Gastrocnemius medialis (tissue), 4 donors: Measurements from ENCODE around the gene FRMD3. TPM values are rescaled to one million over a fixed set of nuclear protein-coding genes. Genes with fewer than 3 reads are reported as not detected.

Source experiments
- ATAC-seq, 2 donors: fragments of 150-250 bp; one replicate each; pipeline ENCODE4 v1.9.1; 2016
- DNase-seq, 2 donors: peaks; one replicate each; pipeline ENCODE4 v3.0.0-alpha.2; 2019
- H3K27ac ChIP-seq, 4 donors: fragments of 200-600 bp; sonication (generic); 1 replicate in 1 of 4; 2 replicates in 3 of 4; pipeline ENCODE4 v1.5.1; 2016 to 2018; ENCODE audit warnings: mild to moderate bottlenecking in 2 of 4, moderate library complexity in 1 of 4
- H3K27me3 ChIP-seq, 3 donors: fragments of 200-600 bp; sonication (generic) in 2 of 3; 1 replicate in 1 of 3; 2 replicates in 2 of 3; pipeline versions ENCODE4 v1.5.1 to v1.6.0; 2016 to 2019; ENCODE audit warnings: mild to moderate bottlenecking in 1 of 3, moderate library complexity in 1 of 3
- H3K36me3 ChIP-seq, 2 donors: fragments of 200-600 bp; sonication (generic) in 1 of 2; one replicate each; pipeline ENCODE4 v1.5.1; 2017 to 2018
- H3K4me1 ChIP-seq, 2 donors: fragments of 200-600 bp; sonication (generic) in 1 of 2; one replicate each; pipeline ENCODE4 v1.5.1; 2016 to 2017; ENCODE audit warnings: mild to moderate bottlenecking in 2 of 2
- H3K4me3 ChIP-seq, 4 donors: fragments of 200-600 bp; sonication (generic) in 3 of 4; 1 replicate in 1 of 4; 2 replicates in 3 of 4; pipeline ENCODE4 v1.5.1; 2016 to 2019; ENCODE audit warnings: mild to moderate bottlenecking in 2 of 4
- H3K9me3 ChIP-seq, 3 donors: fragments of 200-600 bp; sonication (generic) in 2 of 3; 1 replicate in 1 of 3; 2 replicates in 2 of 3; pipeline ENCODE4 v1.5.1; 2016 to 2019
- POLR2A ChIP-seq, 2 donors: fragments of 450-650 bp; IDR thresholded peaks; one replicate each; pipeline ENCODE4 v1.6.1; 2017; ENCODE audit warnings: antibody characterized with exemption in 2 of 2, mild to moderate bottlenecking in 2 of 2, moderate library complexity in 2 of 2
- in situ Hi-C, 4 donors: fragments of 200-750 bp; cut with MboI; loops; one replicate each; pipeline versions ENCODE4 v1.15.0 to v1.8.0; 2017; ENCODE audit warnings: low sequenced_read_pairs in 4 of 4
- intact Hi-C: fragments of 100-400 bp; cut with DNase I; formaldehyde crosslinking; loops from one replicate; pipeline ENCODE4 v1.15.1; 2023; ENCODE audit warnings: low total_unique reads
- total RNA-seq, 4 donors: library from RNA; depleted of rRNA; stranded (reverse); fragments of >200 nt; gene quantifications; one replicate each; pipeline versions ENCODE4 v1.1.0 to v1.2.3, GENCODE V29; 2016
- TF ChIP-seq, protein P1 (sequence below), 5 experiments: fragments of 450-650 bp in 3 of 5; fragments of 200-600 bp in 2 of 5; sonication (generic) in 2 of 5; IDR thresholded peaks in 4 of 5; conservative IDR thresholded peaks in 1 of 5; 1 replicate in 4 of 5; 2 replicates in 1 of 5; pipeline ENCODE4 v1.5.1; 2016 to 2019; ENCODE audit warnings: antibody characterized with exemption in 5 of 5, mild to moderate bottlenecking in 3 of 5, moderate library complexity in 3 of 5

FRMD3 gene
- total RNA-seq, 4 donors from 2014 or later: 62.3 to 120 (median 94.6) TPM

DNA sequence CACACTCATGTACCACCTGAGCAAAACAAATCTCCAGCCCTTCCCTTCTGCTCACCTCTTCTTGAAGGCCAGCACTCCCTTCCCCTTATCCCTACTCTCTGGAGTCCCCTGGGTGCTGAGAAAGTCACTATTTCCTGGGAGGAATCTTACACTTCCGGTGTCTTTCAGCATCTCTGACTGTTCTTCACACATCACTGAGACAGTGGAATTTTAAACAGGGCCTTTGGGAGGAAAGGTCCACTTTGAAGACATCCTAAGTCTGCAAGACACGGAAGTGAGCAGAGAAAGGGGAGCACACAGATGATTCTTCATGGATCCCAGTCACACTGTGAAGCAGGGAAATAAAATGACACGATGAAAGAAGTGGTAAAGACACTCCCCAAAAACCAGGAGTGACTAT is 25.6 kb downstream of the FRMD3 start:
- in situ Hi-C loops: no loop called here
- Histone ChIP-seq H3K36me3 (no peaks in the 10 kb centered on the region), H3K4me3 (no peak overlapping the region), H3K9me3 (no peaks in the 10 kb centered on the region), H3K27ac (no peak overlapping the region), H3K4me1 (peaks cover 4 to 7% of the 10 kb centered on the region in 2 donors), H3K27me3 (no peaks in the 10 kb centered on the region)
- ATAC-seq (no peak), DNase-seq (no peak)
- intact Hi-C loops: no loop called here
- TF ChIP-seq, protein P1, sequence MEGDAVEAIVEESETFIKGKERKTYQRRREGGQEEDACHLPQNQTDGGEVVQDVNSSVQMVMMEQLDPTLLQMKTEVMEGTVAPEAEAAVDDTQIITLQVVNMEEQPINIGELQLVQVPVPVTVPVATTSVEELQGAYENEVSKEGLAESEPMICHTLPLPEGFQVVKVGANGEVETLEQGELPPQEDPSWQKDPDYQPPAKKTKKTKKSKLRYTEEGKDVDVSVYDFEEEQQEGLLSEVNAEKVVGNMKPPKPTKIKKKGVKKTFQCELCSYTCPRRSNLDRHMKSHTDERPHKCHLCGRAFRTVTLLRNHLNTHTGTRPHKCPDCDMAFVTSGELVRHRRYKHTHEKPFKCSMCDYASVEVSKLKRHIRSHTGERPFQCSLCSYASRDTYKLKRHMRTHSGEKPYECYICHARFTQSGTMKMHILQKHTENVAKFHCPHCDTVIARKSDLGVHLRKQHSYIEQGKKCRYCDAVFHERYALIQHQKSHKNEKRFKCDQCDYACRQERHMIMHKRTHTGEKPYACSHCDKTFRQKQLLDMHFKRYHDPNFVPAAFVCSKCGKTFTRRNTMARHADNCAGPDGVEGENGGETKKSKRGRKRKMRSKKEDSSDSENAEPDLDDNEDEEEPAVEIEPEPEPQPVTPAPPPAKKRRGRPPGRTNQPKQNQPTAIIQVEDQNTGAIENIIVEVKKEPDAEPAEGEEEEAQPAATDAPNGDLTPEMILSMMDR (IDR thresholded peaks at IDR 0.05 in 4 of 5, conservative IDR thresholded peaks at IDR 0.05 in 1 of 5): no peak
- no peak for TF ChIP-seq POLR2A (IDR thresholded peaks at IDR 0.05)

DNA sequence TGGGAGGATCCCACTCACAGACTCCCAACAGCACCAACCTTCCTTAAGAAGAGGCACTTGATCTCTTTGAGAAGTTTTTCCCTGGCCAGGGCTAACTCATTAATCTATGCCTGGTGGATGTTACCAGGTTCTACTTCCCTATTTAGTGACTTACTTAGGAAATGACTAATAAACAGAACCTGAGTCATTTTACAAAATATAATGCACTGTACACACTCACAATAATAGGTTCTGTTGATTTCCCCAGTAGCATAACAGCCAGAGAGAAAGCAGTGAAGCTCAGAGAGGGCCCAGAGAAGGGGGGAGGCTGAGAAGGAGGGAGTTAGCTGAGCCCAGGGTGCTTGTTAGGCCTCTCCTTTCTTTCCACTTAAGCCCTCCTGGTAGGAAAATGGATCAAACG is 27.1 kb downstream of the FRMD3 start:
- DNase-seq: no peak

DNA sequence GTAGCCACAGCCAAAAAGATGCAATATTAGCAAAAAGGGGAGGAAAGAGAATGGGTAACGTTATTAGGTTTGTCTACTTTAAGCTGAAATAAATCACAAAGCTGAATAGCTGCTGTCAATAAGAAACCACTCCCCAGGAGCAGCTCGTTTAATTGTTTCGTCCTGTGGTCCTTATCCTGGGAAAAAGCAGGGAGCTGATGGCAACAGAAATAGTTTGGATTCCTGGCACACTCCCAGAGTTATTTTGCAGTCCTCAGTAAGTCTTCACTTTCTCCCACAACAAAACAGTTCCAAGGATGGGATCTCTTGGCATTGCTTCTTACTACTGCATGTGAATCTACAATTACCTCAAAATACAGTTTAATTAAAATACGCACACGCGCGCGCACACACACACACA is 28.8 kb downstream of the FRMD3 start:
- Histone ChIP-seq H3K9me3 (no peaks in the 10 kb centered on the region), H3K27me3 (no peaks in the 10 kb centered on the region), H3K27ac (peak overlapping the region in 1 of 4 donors; percentile 15), H3K4me3 (no peak overlapping the region), H3K4me1 (peaks cover 11 to 15% of the 10 kb centered on the region in 2 donors), H3K36me3 (no peaks in the 10 kb centered on the region)
- DNase-seq (no peak), ATAC-seq (no peak)
- intact Hi-C loops: no loop called here
- TF ChIP-seq, protein P1 (IDR thresholded peaks at IDR 0.05 in 4 of 5, conservative IDR thresholded peaks at IDR 0.05 in 1 of 5): no peak
- TF ChIP-seq POLR2A (IDR thresholded peaks at IDR 0.05): no peak
- in situ Hi-C loops: no loop called here

More for the DNA sequence above, 27.1 kb downstream of the FRMD3 start:
- Histone ChIP-seq H3K4me1 (peaks cover 4 to 7% of the 10 kb centered on the region in 2 donors), H3K9me3 (no peaks in the 10 kb centered on the region), H3K4me3 (no peak overlapping the region), H3K27me3 (no peaks in the 10 kb centered on the region), H3K27ac (no peak overlapping the region), H3K36me3 (no peaks in the 10 kb centered on the region)
- intact Hi-C loops (no loop called here), in situ Hi-C loops (no loop called here)
- TF ChIP-seq, protein P1 (IDR thresholded peaks at IDR 0.05 in 4 of 5, conservative IDR thresholded peaks at IDR 0.05 in 1 of 5): no peak
- TF ChIP-seq POLR2A (IDR thresholded peaks at IDR 0.05): no peak
- ATAC-seq: peak in 1 of 2 donors; percentile 39

DNA sequence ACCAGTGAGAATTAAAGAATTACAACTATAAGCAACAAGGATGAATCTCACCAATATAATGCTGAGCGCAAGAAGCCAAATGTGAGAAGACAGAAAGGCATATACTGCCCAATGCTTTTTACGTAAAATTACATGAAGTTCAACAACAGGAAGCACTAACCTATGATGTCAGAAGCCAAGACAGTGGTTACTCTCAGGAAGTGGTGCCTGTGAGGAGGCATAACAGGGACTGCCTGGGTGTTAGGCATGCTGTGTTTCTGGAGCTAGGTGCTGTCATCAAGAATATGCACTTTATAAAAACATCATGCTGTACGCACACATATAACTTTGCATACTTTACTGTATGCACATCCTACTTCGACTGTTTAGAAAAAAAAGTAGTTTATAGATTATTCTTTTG is 30.1 kb downstream of the FRMD3 start:
- ATAC-seq (no peak), DNase-seq (no peak)
- H3K27me3 ChIP-seq: no peaks in the 10 kb centered on the region
- in situ Hi-C loops (no loop called here), intact Hi-C loops (no loop called here)
- H3K4me1 ChIP-seq: peaks cover 11 to 15% of the 10 kb centered on the region in 2 donors
- no peak for TF ChIP-seq POLR2A (IDR thresholded peaks at IDR 0.05)
- TF ChIP-seq, protein P1 (IDR thresholded peaks at IDR 0.05 in 4 of 5, conservative IDR thresholded peaks at IDR 0.05 in 1 of 5): no peak
- H3K4me3 ChIP-seq: no peak overlapping the region
- no peaks in the 10 kb centered on the region for H3K9me3 ChIP-seq
- no peak overlapping the region for H3K27ac ChIP-seq
- no peaks in the 10 kb centered on the region for H3K36me3 ChIP-seq

DNA sequence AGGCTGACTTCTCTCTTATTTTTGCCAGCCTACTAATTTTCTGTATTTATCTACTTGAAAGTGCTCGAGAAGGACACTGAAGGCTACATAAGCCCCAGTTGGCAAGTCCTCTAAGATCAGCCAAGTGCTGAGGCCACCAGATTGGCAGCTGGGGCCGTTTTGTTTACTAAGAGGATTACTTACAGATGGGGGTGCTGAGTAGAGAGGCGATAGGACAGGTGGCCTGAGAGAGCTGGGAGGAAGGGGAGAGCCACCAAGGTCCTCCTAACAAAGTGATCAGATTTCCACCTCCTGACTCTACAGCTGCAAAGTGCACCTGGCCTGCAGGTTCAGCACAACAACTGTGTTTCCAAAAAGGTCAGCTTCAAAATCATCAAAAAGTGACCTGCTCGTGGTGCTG is 32.9 kb downstream of the FRMD3 start:
- in situ Hi-C loops: no loop called here
- Histone ChIP-seq H3K27ac (no peak overlapping the region), H3K36me3 (no peaks in the 10 kb centered on the region), H3K27me3 (no peaks in the 10 kb centered on the region), H3K4me1 (peaks cover 11% of the 10 kb centered on the region in 2 donors), H3K4me3 (no peak overlapping the region), H3K9me3 (no peaks in the 10 kb centered on the region)
- peak in 1 of 2 donors; percentile 16 for DNase-seq
- ATAC-seq: no peak
- intact Hi-C loops: no loop called here
- TF ChIP-seq, protein P1 (IDR thresholded peaks at IDR 0.05 in 4 of 5, conservative IDR thresholded peaks at IDR 0.05 in 1 of 5): no peak
- no peak for TF ChIP-seq POLR2A (IDR thresholded peaks at IDR 0.05)
